GM21786 (cell line): ENCODE data around the gene DTX1.

ENCODE experiments used
- ATAC-seq: cut with Tn5 transposase; IDR thresholded peaks from one replicate; pipeline ENCODE4 v1.9.1; 2021; ENCODE audit not compliant: unreplicated experiment

The DTX1 gene

DNA sequence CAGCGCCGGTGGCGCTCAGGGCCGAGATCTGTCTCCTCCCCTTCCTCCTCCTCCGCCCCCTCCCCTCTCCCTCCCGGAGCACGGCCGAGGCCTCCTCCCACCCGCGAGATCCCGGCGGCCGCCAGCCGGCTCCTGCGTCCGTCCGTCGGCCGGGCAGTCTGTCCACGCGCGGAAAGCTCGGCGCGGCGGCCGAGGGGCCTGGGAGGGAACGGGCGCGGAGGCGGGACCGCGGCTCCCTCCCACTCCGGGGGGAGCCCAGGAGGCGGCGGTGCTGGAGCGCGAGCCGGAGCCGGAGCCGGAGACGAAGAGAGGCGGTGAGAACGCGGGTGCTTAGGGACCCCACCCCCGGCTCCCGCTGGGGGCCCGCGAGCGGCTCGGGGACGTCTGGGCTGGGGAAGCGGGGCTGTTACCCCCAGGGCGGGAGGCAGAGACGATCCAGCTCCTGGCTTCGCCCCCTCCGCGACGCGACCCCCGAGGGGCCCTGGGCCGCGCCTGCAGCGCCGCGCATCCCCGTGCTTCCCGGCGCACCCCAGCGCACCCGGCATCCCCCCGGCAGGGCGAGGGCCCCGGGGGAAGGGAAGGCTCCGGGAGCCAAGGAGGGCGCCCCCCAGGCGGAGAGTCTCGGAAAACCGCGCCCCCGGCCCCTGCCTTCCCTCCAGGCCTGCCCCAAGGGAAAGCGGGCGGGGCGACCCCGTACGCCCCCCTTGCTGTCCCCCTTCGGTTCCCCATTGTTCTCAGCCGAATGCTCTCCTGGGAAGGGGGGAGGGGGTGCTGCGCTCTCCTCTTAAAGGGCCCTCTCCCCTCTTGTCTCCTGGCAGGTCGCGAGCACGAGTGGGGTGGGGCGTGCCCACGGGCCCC lies at the start of gene DTX1:
DTX1 (plus strand) TSS at position 100 of the 858 bp plus-strand sequence. CDS start 1,463 bp downstream, outside the sequence.
- no peak for ATAC-seq

DNA sequence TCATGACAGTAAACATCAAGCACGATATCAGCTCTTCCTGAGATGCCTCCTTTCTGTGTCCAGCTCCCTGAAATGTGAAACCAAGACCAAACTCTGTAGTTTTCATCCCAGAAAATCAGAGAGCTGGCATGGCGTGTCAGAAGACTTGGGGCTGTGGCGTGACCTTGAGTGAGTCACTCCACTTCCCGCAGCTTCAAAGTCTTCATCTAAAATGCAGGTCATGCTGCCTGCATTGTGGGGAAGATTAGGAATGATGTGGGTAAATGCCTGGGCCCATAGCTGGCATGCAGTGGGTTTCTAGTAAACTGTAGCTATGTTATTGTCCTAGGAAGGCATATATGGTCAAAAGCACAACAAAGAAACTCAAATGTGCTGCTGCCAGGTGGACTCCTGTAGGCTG lies 49.4 kb upstream of the DTX1 start:
- ATAC-seq, result no peak

DNA sequence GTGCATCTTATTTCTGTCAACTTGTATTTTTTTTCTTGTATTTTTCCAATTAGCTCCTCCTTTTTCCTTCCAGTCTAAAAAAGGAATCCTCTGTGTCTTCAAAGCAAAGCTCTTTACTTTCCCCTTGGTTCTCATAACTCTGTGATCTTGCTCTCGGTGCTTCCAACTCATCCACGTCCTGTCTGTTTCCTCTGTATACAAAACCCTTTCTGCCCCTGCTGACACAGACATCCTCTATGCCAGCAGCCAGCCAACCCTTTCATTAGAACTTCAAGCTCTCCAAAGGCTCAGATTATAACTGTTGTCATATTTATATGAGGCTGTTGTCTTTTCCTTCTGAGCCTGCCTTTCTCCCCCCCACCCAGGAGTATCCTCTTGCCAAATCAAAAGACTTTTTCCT lies 45.8 kb upstream of the DTX1 start:
- no peak for ATAC-seq

DNA sequence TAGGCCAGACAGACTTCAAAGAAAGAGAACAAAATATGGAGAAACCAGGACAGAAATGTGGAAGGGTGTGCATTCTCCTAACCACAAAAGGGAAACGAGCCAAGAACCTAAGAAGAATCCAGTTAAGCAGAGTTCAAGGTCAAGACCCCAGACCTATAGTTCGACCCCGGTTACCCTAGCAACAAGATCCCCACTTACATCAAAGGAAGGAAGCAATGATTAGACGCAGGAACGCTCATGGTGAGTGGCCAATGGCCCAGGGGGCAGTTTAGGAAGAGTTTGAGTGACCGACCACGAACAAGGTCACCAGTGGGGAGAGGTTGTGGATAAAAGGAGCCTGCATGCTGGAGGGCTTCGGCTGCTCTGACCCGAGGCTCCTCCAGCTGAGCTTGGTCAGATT lies 42.0 kb upstream of the DTX1 start:
- no peak for ATAC-seq

DNA sequence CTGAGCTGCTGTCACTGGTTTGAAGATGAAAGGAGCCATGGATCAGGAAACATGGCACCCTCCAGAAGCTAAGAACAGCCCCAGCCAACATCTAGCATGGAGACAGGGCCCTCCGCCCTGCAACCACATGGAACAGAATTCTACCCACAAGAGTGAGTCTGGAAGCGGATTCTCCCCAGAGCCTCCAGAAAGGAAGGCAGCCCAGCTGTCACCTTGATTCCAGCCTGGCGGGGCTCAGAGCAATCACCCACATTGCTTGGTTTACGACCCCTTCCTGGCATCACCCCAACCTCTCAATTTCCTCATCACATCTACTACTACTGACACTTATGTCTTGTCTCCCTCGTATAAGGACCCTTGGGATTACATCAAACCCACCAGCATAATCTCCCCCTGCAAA lies 39.7 kb upstream of the DTX1 start:
- no peak for ATAC-seq

DNA sequence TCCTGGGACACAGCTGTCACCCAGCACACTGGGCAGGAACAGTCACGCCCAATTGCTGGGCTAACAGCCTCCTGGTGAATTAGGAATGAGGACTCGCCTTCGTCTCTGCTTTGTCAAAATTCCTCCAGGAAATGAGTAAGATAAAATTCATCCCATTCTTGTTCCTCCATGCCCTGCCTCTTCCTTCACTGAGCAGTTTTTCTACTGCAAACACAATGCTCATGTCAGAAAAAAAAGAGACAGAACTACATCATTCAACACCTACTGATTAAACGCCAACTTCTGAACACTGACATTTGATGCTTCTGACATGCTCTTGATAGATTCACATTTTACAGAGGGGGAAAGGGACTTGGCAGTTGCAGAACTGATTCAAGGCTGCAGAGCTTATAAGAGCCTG lies 37.5 kb upstream of the DTX1 start:
- no peak for ATAC-seq

DNA sequence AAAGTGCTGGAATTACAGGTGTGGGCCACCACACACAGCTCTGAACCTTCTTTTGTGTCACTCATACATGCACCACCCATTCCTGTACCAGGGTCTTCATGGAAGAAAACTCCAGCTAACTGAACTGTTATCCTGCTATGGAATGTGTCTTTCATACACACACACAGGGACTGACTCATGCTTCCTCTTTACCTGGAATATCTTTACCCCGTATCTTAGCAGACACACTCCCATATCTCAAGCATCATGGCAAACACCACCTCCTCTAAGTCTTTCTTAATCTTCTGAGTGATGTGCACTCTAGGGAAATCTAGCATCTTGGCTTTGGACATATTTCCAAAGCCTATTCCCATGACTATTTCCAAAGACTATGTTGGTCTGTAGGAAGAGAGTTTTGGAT lies 35.0 kb upstream of the DTX1 start:
- ATAC-seq, result no peak

DNA sequence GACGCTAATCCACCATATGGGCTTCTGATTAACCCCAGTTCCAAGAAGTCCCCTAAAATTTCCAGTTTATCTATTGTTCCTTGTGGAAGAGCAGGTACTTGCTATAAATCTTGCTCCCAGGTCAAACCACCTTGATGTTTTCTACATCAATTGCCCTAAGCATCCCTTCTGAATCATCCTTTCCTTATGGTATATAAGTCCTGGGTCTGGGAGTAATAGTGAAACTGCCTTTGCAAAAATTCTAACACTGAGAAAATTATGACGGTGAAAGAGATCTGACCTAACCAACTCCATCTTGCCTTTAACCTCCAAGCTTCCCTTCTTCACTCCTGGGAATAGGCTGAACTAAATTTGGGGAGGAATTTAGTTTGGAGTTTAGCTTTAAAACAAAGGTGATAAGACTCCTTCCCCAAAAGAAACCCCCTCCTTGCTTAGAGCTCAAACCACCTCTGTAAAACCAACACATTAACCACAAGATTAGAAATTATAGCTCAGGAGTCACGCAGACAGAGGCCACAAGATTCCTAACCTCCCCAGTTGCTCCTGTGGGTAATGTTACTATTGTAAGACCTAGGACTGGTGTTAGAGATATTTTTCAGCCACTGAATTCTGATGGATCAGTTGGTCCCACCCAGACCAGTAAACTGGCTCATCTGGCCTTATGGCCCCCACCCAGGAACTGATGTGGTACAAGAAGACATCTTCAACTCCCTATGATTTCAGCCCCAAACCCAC lies 33.8 kb upstream of the DTX1 start:
- no peak for ATAC-seq

DNA sequence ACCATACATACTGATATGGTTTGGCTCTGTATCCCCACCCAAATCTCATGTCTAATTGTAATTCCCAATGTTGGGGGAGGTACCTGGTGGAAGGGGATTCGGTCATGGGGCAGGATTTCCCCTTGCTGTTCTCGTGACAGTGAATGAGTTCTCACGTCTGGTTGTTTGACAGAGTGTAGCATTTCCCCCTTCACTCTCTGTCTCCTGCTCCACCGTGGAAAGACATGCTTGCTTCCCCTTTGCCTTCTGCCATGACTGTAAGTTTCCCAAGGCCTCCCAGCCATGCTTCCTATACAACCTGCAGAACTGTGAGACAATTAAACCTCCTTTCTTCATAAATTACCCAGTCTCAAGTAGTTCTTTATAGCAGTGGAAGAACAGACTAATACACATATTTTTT lies 28.8 kb upstream of the DTX1 start:
- no peak for ATAC-seq

DNA sequence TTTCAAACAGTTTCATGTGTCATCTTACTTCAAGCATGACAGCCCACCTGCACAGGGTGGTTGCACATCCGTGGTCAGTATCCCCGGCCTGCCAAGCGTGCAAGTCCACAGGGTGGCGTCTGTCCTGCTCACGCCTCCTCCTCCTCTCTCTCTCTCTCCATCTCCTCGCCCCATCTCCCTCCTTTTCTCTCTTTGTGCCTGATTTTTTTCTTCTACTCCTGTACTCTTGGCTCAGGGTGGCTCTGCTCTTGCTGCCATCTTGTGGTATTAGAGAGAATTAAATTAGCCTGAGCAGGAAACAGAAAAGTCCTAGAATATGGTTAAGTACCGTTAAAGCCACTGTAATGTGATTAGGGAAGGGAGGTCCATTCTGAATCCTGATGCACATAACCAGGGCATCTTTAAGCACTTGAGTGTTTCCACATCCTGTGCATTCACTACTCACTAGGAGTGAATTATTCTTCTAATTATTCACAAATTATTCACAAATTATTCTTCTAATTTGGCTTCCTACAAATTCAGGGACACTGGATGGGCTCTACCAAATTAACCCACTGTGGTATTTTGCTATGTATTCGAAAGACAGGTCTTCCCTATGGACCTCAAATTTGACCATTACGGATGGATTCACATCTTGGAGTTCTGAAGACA lies 25.5 kb upstream of the DTX1 start:
- ATAC-seq, result no peak

DNA sequence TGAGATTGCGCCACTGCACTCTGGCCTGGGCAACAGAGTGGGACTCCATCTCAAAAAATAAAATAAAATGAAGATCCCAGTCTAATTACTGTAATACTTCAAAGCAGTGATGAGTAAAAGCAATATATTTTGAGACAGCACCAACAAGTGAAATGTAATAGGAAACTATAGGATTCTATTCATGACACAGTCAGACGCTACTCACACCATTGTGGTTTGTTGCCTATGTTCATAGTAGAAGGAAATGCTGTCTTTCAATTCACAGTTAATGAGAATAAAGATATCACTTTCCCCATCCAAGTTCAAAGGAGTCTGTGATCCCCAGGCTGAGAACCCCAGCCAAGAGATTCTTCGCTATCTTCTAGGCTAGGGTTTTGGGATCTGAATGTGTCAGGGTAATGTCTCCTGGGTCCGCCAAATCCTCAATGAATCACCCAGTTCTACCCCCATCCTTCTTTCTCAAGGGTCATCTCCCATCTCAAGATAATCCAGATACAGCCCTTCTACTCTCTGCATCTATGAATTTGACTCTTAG lies 16.6 kb upstream of the DTX1 start:
- ATAC-seq, result no peak

DNA sequence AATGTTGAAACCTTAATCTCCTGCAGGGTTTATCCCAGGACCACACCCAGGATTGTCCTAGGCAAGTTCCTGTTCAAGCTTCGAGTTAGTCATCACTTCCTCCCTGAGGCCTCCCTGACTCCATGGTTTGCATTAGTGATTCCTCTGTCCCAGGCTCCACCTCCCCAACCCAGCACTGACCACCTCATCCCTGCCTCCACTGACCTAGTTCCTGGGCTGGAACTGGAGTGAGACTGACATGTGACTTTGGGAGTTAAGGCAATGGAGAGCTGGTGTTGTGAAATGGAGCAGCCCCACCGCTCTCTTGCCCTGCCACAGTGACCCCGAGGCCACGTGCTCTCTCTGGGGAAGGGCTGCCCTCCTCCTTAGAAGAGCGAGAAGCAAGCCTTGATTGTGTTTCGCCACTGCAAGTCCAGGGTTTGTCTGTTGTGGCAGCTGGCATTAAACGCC lies 15.8 kb upstream of the DTX1 start:
- ATAC-seq, result no peak

DNA sequence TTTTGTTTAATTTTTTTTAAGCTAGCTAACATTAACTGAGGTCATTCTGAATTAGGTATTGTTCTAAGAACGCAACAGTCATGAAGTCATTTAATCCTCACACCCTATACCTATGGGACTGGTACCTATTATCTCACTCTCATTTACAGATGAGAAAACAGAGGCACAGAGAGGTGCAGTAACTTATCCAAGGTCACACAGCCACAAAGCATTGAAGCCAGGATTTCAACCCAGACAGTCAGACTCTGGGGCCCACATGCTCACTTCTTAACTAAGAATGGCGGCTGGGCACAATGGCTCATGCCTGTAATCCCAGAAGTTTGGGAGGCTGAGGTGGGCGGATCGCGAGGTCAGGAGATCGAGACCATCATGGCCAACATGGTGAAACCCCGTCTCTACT lies 15.0 kb upstream of the DTX1 start:
- no peak for ATAC-seq

DNA sequence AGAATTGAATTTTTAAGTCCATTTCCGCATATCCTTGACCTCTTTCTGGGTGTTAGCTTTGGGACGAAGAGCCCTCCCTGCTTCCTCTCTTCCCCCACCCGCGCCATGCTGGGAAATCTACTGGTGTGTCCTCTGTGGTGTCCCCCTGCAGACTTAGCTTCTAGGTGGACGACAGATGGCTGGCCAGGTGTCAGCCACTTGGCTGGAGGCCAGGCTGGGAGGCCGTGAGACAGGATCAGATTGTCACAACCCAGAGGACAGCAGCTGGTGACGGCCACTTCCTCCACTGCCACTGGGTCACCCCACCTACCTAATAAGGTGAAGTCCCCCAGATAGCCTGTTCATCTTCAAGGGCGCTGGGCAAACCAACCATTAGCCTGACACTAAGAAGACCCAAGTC lies 13.3 kb upstream of the DTX1 start:
- ATAC-seq, result no peak

DNA sequence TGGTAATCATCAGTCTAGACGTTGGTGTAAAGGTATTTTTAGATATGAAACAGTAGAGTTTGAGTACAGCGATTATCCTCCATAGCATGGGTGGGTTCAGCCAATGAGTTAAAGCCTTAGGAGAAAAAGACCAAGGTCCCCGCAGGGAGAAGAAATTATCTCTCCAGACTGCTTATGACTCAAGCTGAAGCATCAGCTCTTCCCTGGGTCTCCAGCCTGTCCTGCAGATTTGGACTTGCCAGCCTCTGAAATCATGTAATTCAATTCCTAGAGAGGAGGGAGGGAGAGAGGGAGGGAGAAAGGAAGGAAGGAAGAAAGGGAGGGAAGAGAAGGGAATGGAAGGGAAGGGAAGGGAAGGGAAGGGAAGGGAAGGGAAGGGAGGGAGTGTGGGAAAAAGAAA lies 12.0 kb upstream of the DTX1 start:
- no peak for ATAC-seq

DNA sequence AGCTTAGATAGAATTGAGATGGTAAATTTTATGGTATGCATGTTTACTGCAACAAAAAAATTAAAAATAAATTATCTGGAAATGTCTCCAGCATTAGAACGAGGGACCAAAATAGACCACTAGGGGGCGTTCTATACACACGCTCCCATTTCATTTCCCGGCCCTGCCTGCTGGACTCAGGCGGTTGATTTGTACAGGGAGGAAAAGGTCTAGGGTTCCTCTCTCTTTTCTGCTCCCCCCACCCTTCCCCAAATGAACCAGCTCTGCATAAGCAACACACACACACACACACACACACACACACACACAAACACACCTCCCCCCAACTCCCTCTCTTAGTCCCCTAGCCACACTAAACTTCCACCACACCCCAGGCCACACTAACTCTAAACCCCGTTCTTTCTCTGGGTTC lies 7.8 kb upstream of the DTX1 start:
- no peak for ATAC-seq

DNA sequence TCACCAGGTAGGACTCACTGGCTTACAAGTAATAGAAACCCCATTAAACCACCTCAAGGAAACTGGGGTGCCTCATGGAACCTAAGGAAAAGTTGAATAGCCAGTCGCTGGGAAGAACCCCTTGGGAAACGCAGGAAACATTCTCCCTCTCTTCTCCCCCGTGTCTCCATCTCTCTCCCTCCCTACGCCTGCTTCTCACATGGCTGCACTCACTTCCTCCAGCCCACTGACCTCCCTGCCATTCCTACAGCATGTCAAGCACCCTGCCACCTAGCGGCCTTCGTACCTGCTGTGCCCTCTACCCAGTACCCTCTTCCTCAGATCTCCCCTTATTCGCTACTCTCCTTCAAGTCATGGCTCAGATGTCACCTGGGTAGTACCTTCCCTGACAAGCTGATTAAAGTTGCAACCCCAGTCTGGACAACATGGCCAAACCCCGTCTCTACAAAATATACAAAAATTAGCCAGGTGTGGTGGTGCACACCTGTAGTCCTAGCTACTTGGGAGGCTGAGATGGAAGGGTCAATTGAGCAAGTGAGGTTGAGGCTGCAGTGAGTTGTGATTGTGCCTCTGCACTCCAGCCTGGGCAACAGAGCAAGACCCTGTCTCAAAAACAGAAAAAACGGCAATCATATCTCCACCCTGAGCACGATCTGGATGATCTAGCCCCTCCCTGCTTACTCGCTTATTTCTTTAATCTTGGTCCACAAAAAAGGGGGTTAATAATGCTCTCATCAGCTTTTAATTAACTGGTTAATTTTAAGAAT lies 6.4 kb upstream of the DTX1 start:
- ATAC-seq, result no peak

DNA sequence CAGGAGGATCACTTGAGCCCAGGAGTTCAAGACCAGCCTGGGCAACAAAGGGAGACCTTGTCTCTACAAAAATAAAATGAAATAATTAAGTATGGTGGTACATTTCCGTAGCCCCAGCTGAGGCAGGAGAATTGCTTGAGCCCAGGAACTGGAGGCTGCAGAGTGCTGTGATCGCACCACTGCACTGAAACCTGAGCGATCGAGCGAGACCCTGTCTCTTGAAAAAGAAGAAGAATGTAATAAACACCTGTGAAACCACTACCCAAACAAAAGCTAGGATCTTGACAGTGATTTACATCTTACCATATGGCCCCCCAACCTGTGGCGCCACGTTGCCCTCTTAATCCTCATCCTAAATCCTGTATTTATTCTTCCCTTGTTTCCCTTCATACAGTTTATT lies 5.7 kb upstream of the DTX1 start:
- no peak for ATAC-seq

DNA sequence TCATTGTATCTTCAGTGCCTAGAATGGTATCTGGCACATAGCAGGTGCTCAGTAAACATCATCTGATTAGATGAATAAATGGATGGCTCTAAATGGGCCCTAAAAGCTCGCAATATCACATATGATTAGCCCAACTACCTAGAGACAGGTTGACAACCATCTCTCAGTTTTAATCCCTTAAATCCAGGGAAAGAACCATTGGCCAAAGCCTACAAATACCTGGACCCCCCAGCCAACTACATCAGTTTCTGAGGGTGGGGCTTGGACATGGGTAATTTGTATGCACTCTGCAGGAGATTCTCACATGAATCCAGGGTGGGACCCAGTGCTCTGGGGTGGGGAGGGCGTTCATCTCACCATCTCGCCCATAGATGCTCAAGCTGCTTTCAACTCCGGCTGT lies 4.8 kb upstream of the DTX1 start:
- no peak for ATAC-seq

DNA sequence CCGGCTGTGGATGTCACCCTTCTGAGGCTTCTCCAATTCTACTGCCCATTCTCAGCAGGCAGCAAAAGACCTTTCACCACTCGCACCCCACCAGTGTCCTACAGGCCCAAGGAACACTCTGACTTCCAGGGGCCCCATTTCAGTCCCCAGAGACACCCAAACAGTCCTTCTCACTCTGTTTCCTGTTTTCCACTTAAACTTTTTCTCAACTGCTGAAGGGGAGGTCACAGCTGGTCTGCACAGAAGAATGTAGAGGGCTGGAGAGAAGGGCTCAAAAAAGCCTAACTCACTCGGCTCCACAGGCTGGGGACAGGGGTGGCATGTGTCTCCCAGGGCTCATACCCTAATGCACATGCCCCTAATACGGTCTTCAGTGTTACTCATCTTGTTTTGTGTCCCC lies 4.2 kb upstream of the DTX1 start:
- no peak for ATAC-seq

DNA sequence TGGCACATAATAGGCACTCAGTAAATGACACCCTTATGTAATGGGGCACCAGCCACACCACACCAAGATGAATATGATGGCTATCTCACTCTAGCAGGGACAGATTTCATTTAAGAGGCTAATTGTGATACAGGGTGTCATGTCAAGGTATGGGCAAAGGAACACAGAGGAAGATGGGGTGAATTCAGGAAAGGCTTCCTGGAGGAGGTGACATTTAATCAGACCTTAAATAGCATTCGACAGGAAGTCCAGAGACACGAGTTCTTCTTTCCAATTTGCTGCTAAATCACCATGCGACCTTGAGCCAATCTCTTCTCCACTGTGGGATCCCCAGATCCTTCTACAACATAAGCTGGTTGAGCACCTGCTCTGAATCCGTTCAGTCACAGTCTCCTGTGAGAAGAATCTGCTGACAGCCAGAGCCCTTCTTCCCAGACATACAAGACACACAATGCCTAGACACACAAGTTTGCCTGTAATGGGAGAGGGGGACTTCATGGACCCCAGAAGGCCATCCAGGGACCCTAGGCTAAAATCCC lies 1.5 kb upstream of the DTX1 start:
- no peak for ATAC-seq
